ENCODE measurements around the gene NFKB1. TPM values are rescaled to one million over a fixed set of nuclear protein-coding genes. Genes with fewer than 3 reads are reported as not detected.

NFKB1 gene
- total RNA-seq, 6 experiments from 2014 or later: 21.7 to 31.3 (median 27.5) TPM

GRCh38 chr4:102454981-102455685 lies 46.0 kb upstream of the NFKB1 start:
- no peak overlapping the region for H3K27ac Mint-ChIP-seq
- no peaks in the 10 kb centered on the region for H3K36me3 Mint-ChIP-seq (ENCODE audit: low read depth)
- DNase-seq: no peak
- H3K27me3 Mint-ChIP-seq (ENCODE audit: insufficient read depth): no peaks in the 10 kb centered on the region; the same call in 1 of the 2 replicates
- no peak for TF ChIP-seq CTCF (IDR thresholded peaks at IDR 0.05)
- H3K9me3 Mint-ChIP-seq: peaks cover 6% of the 10 kb centered on the region
- no peak overlapping the region for H3K4me3 Mint-ChIP-seq
- no peaks in the 10 kb centered on the region for H3K4me1 Mint-ChIP-seq (ENCODE audit: low read depth)

- no peaks in the 10 kb centered on the region for H3K4me1 Mint-ChIP-seq (ENCODE audit: low read depth)
- H3K27ac Mint-ChIP-seq: no peak overlapping the region
- no peak for TF ChIP-seq CTCF (IDR thresholded peaks at IDR 0.05)
- no peak for DNase-seq
- H3K36me3 Mint-ChIP-seq (ENCODE audit: low read depth): no peaks in the 10 kb centered on the region
- H3K27me3 Mint-ChIP-seq (ENCODE audit: insufficient read depth): no peaks in the 10 kb centered on the region; the same call in none of the 2 replicates
- no peak overlapping the region for H3K4me3 Mint-ChIP-seq
- H3K9me3 Mint-ChIP-seq: peaks cover 10% of the 10 kb centered on the region
Observed at GRCh38 chr4:102455750-102456149, 45.4 kb upstream of the NFKB1 start.

- Mint-ChIP-seq H3K36me3 (ENCODE audit: low read depth) (no peaks in the 10 kb centered on the region), H3K4me1 (ENCODE audit: low read depth) (peaks cover 6% of the 10 kb centered on the region), H3K27me3 (ENCODE audit: insufficient read depth) (peaks cover 3% of the 10 kb centered on the region), H3K27ac (no peak overlapping the region), H3K4me3 (no peak overlapping the region), H3K9me3 (no peaks in the 10 kb centered on the region; the same call in 1 of the 2 replicates)
- peak; percentile 38 for DNase-seq
- no peak for TF ChIP-seq CTCF (IDR thresholded peaks at IDR 0.05)
Observed at GRCh38 chr4:102466298-102466697, 34.9 kb upstream of the NFKB1 start.

- Mint-ChIP-seq H3K9me3 (no peaks in the 10 kb centered on the region), H3K27me3 (ENCODE audit: insufficient read depth) (peaks cover 17% of the 10 kb centered on the region), H3K27ac (no peak overlapping the region), H3K36me3 (ENCODE audit: low read depth) (no peaks in the 10 kb centered on the region), H3K4me3 (no peak overlapping the region), H3K4me1 (ENCODE audit: low read depth) (peaks cover 6% of the 10 kb centered on the region)
- DNase-seq: no peak
- no peak for TF ChIP-seq CTCF (IDR thresholded peaks at IDR 0.05)
Observed at GRCh38 chr4:102469806-102470205, 31.4 kb upstream of the NFKB1 start.

- Mint-ChIP-seq H3K9me3 (no peaks in the 10 kb centered on the region), H3K4me1 (ENCODE audit: low read depth) (peaks cover 4% of the 10 kb centered on the region), H3K36me3 (ENCODE audit: low read depth) (no peaks in the 10 kb centered on the region), H3K4me3 (no peak overlapping the region), H3K27ac (no peak overlapping the region), H3K27me3 (ENCODE audit: insufficient read depth) (peaks cover 23% of the 10 kb centered on the region)
- no peak for TF ChIP-seq CTCF (IDR thresholded peaks at IDR 0.05)
- no peak for DNase-seq
Observed at GRCh38 chr4:102472441-102473013, 28.6 kb upstream of the NFKB1 start.

All from HFFc6 (cell line).